Measurements from ENCODE around the gene MATCAP1. TPM values are rescaled to one million over a fixed set of nuclear protein-coding genes. Genes with fewer than 3 reads are reported as not detected.

The MATCAP1 gene
- total and polyA plus RNA-seq, 2 of the 13 experiments (the other 11 are each of a cell fraction or from before 2014, with no cell fraction given), result 11.2 to 24.5 TPM

- TF ChIP-seq ZBTB4 (CRISPR knock-in tag; IDR thresholded peaks at IDR 0.05; ENCODE audit: borderline replicate concordance), result peak; percentile 82; the same call in 1 of the 2 replicates
- TF ChIP-seq ZNF260 (CRISPR knock-in tag; IDR thresholded peaks at IDR 0.05; ENCODE audit: borderline replicate concordance, low read depth), result no peak
- no peak for TF ChIP-seq HMG20B (CRISPR knock-in tag; conservative IDR thresholded peaks at IDR 0.05)
- TF ChIP-seq ZNF383 (CRISPR knock-in tag; IDR thresholded peaks at IDR 0.05; ENCODE audit: borderline replicate concordance), result no peak
- TF ChIP-seq PAF1 (CRISPR knock-in tag; IDR thresholded peaks at IDR 0.05), result peak; percentile 88; the same call in 1 of the 2 replicates
- TF ChIP-seq DR1 (CRISPR knock-in tag; IDR thresholded peaks at IDR 0.05), result no peak
- TF ChIP-seq ZSCAN31 (CRISPR knock-in tag; IDR thresholded peaks at IDR 0.05; ENCODE audit: low read depth), result no peak
- TF ChIP-seq NPAS2 (CRISPR knock-in tag; IDR thresholded peaks at IDR 0.05; ENCODE audit: borderline replicate concordance), result no peak
- peak; percentile 17; the same call in 1 of the 2 replicates for TF ChIP-seq GABPB1 (CRISPR knock-in tag; IDR thresholded peaks at IDR 0.05)
- TF ChIP-seq MAFK (conservative IDR thresholded peaks at IDR 0.05 in 1 of 2, IDR thresholded peaks at IDR 0.05 in 1 of 2; ENCODE audit: low read length in 2 of 2), result no peak
- no peak for TF ChIP-seq ATM (IDR thresholded peaks at IDR 0.05; ENCODE audit: borderline replicate concordance)
- TF ChIP-seq CAMTA2 (CRISPR knock-in tag; IDR thresholded peaks at IDR 0.05; ENCODE audit: borderline replicate concordance), result no peak
- TF ChIP-seq BRF2 (CRISPR knock-in tag; IDR thresholded peaks at IDR 0.05), result no peak
- no peak for TF ChIP-seq ZNF761 (CRISPR knock-in tag; conservative IDR thresholded peaks at IDR 0.05)
- TF ChIP-seq SMAD1 (CRISPR knock-in tag; IDR thresholded peaks at IDR 0.05; ENCODE audit: borderline replicate concordance, low read depth), result no peak
- no peak for TF ChIP-seq SP1 (IDR thresholded peaks at IDR 0.05)
- no peak for TF ChIP-seq SP1 (CRISPR knock-in tag; IDR thresholded peaks at IDR 0.05)
These were observed 34.3 kb downstream of the MATCAP1 start (continued) for GRCh38 chr16:67149276-67150046.

All from HepG2 (cell line).